ENCODE results near the gene CNMD. TPM values are rescaled to one million over a fixed set of nuclear protein-coding genes. Genes with fewer than 3 reads are reported as not detected.

CNMD gene
- total RNA-seq, 6 experiments from 2014 or later = not detected

DNA sequence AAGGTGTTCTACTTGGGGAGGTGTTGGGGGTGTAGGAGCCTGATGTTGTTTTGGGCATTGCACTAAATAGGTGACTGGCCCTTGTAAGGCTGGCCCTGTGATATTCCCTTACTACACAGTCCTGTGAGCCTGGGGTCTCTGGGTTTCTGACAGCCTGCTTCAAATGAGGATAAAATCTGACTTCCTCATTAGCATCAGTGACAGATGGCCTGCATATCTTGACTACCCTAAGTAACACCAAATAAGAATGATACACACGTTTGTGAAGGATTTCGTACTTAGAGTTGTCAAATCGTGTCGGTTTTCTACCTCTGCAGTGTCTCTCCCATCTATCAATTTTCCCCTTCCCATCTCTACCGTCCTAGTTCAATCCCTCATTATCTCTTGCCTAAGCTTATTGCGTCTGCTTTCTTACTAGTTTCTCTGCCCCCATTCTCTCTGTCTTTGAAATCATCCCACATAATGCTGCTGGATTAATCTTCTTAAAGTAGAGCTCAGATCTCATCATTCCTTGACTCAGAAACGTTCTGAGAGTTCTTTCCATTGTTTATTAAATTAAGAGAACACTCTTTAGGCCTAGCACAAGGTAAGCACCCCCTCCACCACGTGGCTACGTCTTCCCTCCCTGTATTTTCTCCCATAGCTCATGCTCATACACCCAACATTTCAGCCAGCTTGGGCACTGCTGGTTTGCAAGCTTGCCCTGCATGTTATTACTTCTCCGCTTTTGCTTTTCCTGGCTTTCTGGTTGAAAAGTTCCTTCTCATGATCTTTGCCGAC is 26.2 kb upstream of the CNMD start:
- WGBS (ENCODE audit: insufficient coverage, low coverage, low lambda C conversion rate, missing lambda C conversion rate) = 55% methylated on average over 11 of the region's 11 CpGs

GRCh38 chr13:52760077-52760476 is 20.5 kb upstream of the CNMD start:
- intact Hi-C loops (cut with DNase I) = no loop called here
- TF ChIP-seq POLR2A (IDR thresholded peaks at IDR 0.05) (no peak), CTCF (IDR thresholded peaks at IDR 0.05) (no peak)
- no peak for DNase-seq
- Histone ChIP-seq H3K27ac (no peak overlapping the region), H3K36me3 (no peaks in the 10 kb centered on the region), H3K9me3 (no peaks in the 10 kb centered on the region), H3K4me1 (no peaks in the 10 kb centered on the region), H3K27me3 (no peaks in the 10 kb centered on the region), H3K4me3 (no peak overlapping the region)
- 45% methylated on average over 2 of the region's 2 CpGs for WGBS (ENCODE audit: insufficient coverage, low coverage, low lambda C conversion rate, missing lambda C conversion rate)
- ATAC-seq = no peak

More for the DNA sequence above, 26.2 kb upstream of the CNMD start:
- intact Hi-C loops (cut with DNase I) = no loop called here
- TF ChIP-seq CTCF (IDR thresholded peaks at IDR 0.05) = no peak
- no peak for TF ChIP-seq POLR2A (IDR thresholded peaks at IDR 0.05)
- no peaks in the 10 kb centered on the region for H3K36me3 ChIP-seq
- H3K4me1 ChIP-seq = no peaks in the 10 kb centered on the region
- H3K9me3 ChIP-seq = no peaks in the 10 kb centered on the region
- H3K4me3 ChIP-seq = no peak overlapping the region
- DNase-seq (no peak), ATAC-seq (no peak)
- H3K27me3 ChIP-seq = no peaks in the 10 kb centered on the region
- no peak overlapping the region for H3K27ac ChIP-seq

GRCh38 chr13:52758114-52758513 is 18.5 kb upstream of the CNMD start:
- no peak for TF ChIP-seq CTCF (IDR thresholded peaks at IDR 0.05)
- no peak for TF ChIP-seq POLR2A (IDR thresholded peaks at IDR 0.05)
- H3K27ac ChIP-seq = no peak overlapping the region
- no peak for ATAC-seq
- no peaks in the 10 kb centered on the region for H3K4me1 ChIP-seq
- no peak overlapping the region for H3K4me3 ChIP-seq
- intact Hi-C loops (cut with DNase I) = no loop called here
- 32% methylated on average over 3 of the region's 3 CpGs for WGBS (ENCODE audit: insufficient coverage, low coverage, low lambda C conversion rate, missing lambda C conversion rate)
- no peaks in the 10 kb centered on the region for H3K36me3 ChIP-seq
- no peaks in the 10 kb centered on the region for H3K27me3 ChIP-seq
- no peak for DNase-seq
- no peaks in the 10 kb centered on the region for H3K9me3 ChIP-seq

DNA sequence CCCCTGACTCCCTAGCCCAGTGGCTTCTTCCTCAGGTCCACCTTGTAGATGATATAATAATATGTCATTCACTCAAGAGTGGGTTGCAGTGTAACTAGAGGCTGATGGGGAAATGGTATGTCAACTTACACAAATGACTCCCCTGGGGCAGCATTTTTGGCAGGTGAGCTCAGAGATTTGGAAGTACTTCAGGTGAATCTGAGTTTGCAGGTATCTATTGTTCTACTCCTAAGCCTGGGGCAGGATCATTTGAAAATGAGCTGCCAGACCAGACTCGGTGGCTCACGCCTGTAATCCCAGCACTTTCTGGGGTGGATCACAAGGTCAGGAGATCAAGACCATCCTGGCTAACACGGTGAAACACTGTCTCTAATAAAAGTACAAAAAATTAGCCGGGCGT is 11.6 kb upstream of the CNMD start:
- Histone ChIP-seq H3K4me1 (no peaks in the 10 kb centered on the region), H3K9me3 (no peaks in the 10 kb centered on the region), H3K27ac (no peak overlapping the region), H3K36me3 (no peaks in the 10 kb centered on the region), H3K4me3 (no peak overlapping the region), H3K27me3 (no peaks in the 10 kb centered on the region)
- ATAC-seq = no peak
- DNase-seq = no peak
- no peak for TF ChIP-seq POLR2A (IDR thresholded peaks at IDR 0.05)
- intact Hi-C loops (cut with DNase I) = no loop called here
- 82% methylated on average over 4 of the region's 5 CpGs for WGBS (ENCODE audit: insufficient coverage, low coverage, low lambda C conversion rate, missing lambda C conversion rate)

DNA sequence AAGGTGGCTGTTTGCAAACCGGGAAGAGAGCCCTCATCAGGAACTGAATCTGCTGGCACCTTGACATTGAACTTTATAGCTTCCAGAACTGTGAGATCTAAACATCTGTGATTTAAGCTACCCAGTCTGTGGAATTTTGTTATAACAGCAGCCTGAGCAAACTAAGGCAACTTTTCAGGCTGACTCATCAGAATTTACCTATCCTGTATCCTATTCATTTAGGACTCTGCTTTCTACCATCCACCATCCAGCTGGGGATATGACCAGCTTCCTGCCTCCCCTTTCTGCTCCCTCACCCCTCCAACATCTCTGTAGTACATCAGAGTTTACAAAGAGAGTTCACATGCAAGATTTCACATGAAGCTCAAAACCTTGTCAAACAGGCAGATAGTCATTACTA is 11.1 kb upstream of the CNMD start:
- no peak overlapping the region for H3K4me3 ChIP-seq
- no peaks in the 10 kb centered on the region for H3K4me1 ChIP-seq
- 67% methylated on average over 1 of the region's 1 CpG for WGBS (ENCODE audit: insufficient coverage, low coverage, low lambda C conversion rate, missing lambda C conversion rate)
- DNase-seq (no peak), ATAC-seq (no peak)
- no peak overlapping the region for H3K27ac ChIP-seq
- intact Hi-C loops (cut with DNase I) = no loop called here
- TF ChIP-seq CTCF (IDR thresholded peaks at IDR 0.05) (no peak), POLR2A (IDR thresholded peaks at IDR 0.05) (no peak)
- no peaks in the 10 kb centered on the region for H3K9me3 ChIP-seq
- no peaks in the 10 kb centered on the region for H3K27me3 ChIP-seq
- no peaks in the 10 kb centered on the region for H3K36me3 ChIP-seq

All from right lobe of liver (tissue), 6 donors.